ENCODE data around the gene FAM168B.

FAM168B gene

GRCh38 chr2:131055169-131056065 lies 37.8 kb downstream of the FAM168B start:
- DNase-seq (ENCODE audit: low spot score), result peak; percentile 74

- no peak for DNase-seq (ENCODE audit: low spot score)
These were observed 38.8 kb downstream of the FAM168B start for GRCh38 chr2:131054488-131054887.

- DNase-seq (ENCODE audit: low spot score), result no peak
These were observed 40.5 kb downstream of the FAM168B start for GRCh38 chr2:131052741-131053263.

GRCh38 chr2:131050896-131051295 lies 42.4 kb downstream of the FAM168B start:
- DNase-seq (ENCODE audit: low spot score), result no peak

GRCh38 chr2:131049150-131049718 lies 44.0 kb downstream of the FAM168B start:
- DNase-seq (ENCODE audit: low spot score), result no peak

- no peak for DNase-seq (ENCODE audit: low spot score)
These were observed 44.6 kb downstream of the FAM168B start for GRCh38 chr2:131048641-131049040.

- DNase-seq (ENCODE audit: low spot score), result no peak
These were observed 45.2 kb downstream of the FAM168B start for GRCh38 chr2:131047920-131048560.

- no peak for DNase-seq (ENCODE audit: low spot score)
These were observed 46.2 kb downstream of the FAM168B start for GRCh38 chr2:131046918-131047652.

GRCh38 chr2:131046028-131046917 lies 47.0 kb downstream of the FAM168B start:
- DNase-seq (ENCODE audit: low spot score), result no peak

GRCh38 chr2:131045286-131046027 lies 47.8 kb downstream of the FAM168B start:
- no peak for DNase-seq (ENCODE audit: low spot score)

GRCh38 chr2:131044757-131045150 lies 48.5 kb downstream of the FAM168B start:
- DNase-seq (ENCODE audit: low spot score), result no peak

GRCh38 chr2:131044075-131044756 lies 49.0 kb downstream of the FAM168B start:
- no peak for DNase-seq (ENCODE audit: low spot score)

- DNase-seq (ENCODE audit: low spot score), result no peak
These were observed 49.8 kb downstream of the FAM168B start for GRCh38 chr2:131043199-131044074.

GRCh38 chr2:131042148-131042775 lies 51.0 kb downstream of the FAM168B start:
- DNase-seq (ENCODE audit: low spot score), result peak; percentile 24

- no peak for DNase-seq (ENCODE audit: low spot score)
These were observed 51.7 kb downstream of the FAM168B start for GRCh38 chr2:131041402-131042147.

GRCh38 chr2:131040661-131041401 lies 52.4 kb downstream of the FAM168B start:
- no peak for DNase-seq (ENCODE audit: low spot score)
